GM12878 (cell line): ENCODE data around the gene SEC22C. TPM values are rescaled to one million over a fixed set of nuclear protein-coding genes. Genes with fewer than 3 reads are reported as not detected.

Experiments used
- ATAC-seq: fragments of 200-7000 bp; cut with Tn5 transposase; 3 replicates; pipeline ENCODE4 v1.9.1; 2020; ENCODE audit warnings: mild to moderate bottlenecking, moderate library complexity
- BruUV-seq: library from RNA; stranded (reverse); fragments of 400-500 nt; replicated peaks from 2 replicates; lab custom pipeline; 2021; lab: Mats Ljungman, UMichigan
- CTCF ChIA-PET: fragments of 300-600 bp; sonication (Branson Sonifier 250); formaldehyde crosslinking; extraction: SDS; loops from one replicate; lab custom pipeline; 2021; ENCODE audit warnings: inconsistent platforms; lab: Yijun Ruan, JAX
- POLR2A ChIA-PET: fragments of 350-600 bp; formaldehyde crosslinking; extraction: SDS; loops from one replicate; lab custom pipeline; 2021; ENCODE audit warnings: inconsistent platforms; lab: Charles Lee
- RAD21 ChIA-PET: fragments of 300-600 bp; sonication (Branson Sonifier 250); formaldehyde crosslinking; loops from one replicate; lab custom pipeline; 2023; ENCODE audit warnings: antibody characterized with exemption; ENCODE audit not compliant: unreplicated experiment; lab: Charles Lee
- SMC1A ChIA-PET: fragments of 300-600 bp; sonication (Branson Sonifier 250); formaldehyde crosslinking; loops from one replicate; lab custom pipeline; 2023; ENCODE audit not compliant: unreplicated experiment, uncharacterized antibody; lab: Charles Lee
- DNase-seq: peaks from one replicate; pipeline ENCODE4 v3.0.0-alpha.2; 2011; ENCODE audit warnings: low read depth, low spot score
- FAIRE-seq: peaks from 3 replicates; lab custom pipeline; 2011; peaks lifted over from hg19 to GRCh38; lab: Jason Lieb, UNC
- H2AFZ ChIP-seq: 2 replicates; pipeline ENCODE4 v1.6.0; 2011; ENCODE audit warnings: low read depth, low read length, control low read depth; ENCODE audit not compliant: control insufficient read depth
- H3K27ac ChIP-seq: 2 replicates; pipeline ENCODE4 v1.5.1; 2011; ENCODE audit warnings: control low read depth; ENCODE audit not compliant: control insufficient read depth, insufficient read depth
- H3K27me3 ChIP-seq, 2 experiments: replicated peaks in 1 of 2; 2 replicates each; pipeline versions ENCODE4 v1.6.0 to v1.6.1; 2011; ENCODE audit warnings: low read length in 1 of 2; ENCODE audit not compliant: control insufficient read depth in 2 of 2, insufficient read depth in 2 of 2
- H3K36me3 ChIP-seq, 2 experiments: 2 replicates each; pipeline ENCODE4 v1.5.1; 2011; ENCODE audit warnings: low read length in 1 of 2; ENCODE audit not compliant: control insufficient read depth in 2 of 2, insufficient read depth in 2 of 2
- H3K4me1 ChIP-seq: 2 replicates; pipeline ENCODE4 v1.6.1; 2011; ENCODE audit warnings: mild to moderate bottlenecking, low read length, moderate library complexity, mixed read lengths; ENCODE audit not compliant: control insufficient read depth, insufficient read depth
- H3K4me2 ChIP-seq: 2 replicates; pipeline ENCODE4 v1.6.0; 2011; ENCODE audit warnings: control low read depth; ENCODE audit not compliant: control insufficient read depth, insufficient read depth
- H3K4me3 ChIP-seq: fragments of 200-600 bp; sonication (generic); 2 replicates; pipeline ENCODE4 v1.5.1; 2016
- H3K79me2 ChIP-seq: 2 replicates; pipeline ENCODE4 v1.6.0; 2011; ENCODE audit warnings: low read length; ENCODE audit not compliant: control insufficient read depth, insufficient read depth
- H3K9ac ChIP-seq: 2 replicates; pipeline ENCODE4 v1.8.0; 2011; ENCODE audit warnings: low read length, control low read depth, mixed read lengths; ENCODE audit not compliant: control insufficient read depth, insufficient read depth
- H3K9me3 ChIP-seq: replicated peaks from 3 replicates; pipeline ENCODE4 v1.5.1; 2011; ENCODE audit warnings: mild to moderate bottlenecking, low read length; ENCODE audit not compliant: control insufficient read depth, insufficient read depth
- H4K20me1 ChIP-seq: 2 replicates; pipeline ENCODE4 v1.6.0; 2011; ENCODE audit not compliant: control insufficient read depth, insufficient read depth
- BHLHE40 ChIP-seq, 2 experiments: fragments of 450-650 bp in 1 of 2; IDR thresholded peaks; 2 replicates each; pipeline ENCODE4 v1.6.1; 2011 to 2017; ENCODE audit warnings: low read depth in 2 of 2, borderline replicate concordance in 1 of 2, improper control_type of control experiment in 1 of 2, low read length in 1 of 2, mild to moderate bottlenecking in 1 of 2
- CHD4 ChIP-seq: fragments of 200-600 bp; sonication (generic); IDR thresholded peaks from 2 replicates; pipeline ENCODE4 v1.6.1; 2016; ENCODE audit warnings: mild to moderate bottlenecking
- E4F1 ChIP-seq: fragments of 450-650 bp; IDR thresholded peaks from 2 replicates; pipeline ENCODE4 v1.6.1; 2018; ENCODE audit warnings: borderline replicate concordance, mild to moderate bottlenecking; ENCODE audit not compliant: partially characterized antibody
- EED ChIP-seq: sonication (generic); IDR thresholded peaks from 2 replicates; pipeline ENCODE4 v1.6.1; 2016; ENCODE audit warnings: antibody characterized with exemption, low read depth
- GATAD2B ChIP-seq: fragments of 450-650 bp; conservative IDR thresholded peaks from 2 replicates; pipeline ENCODE4 v1.6.1; 2017; ENCODE audit warnings: low read depth, mild to moderate bottlenecking, moderate library complexity
- HDAC2 ChIP-seq: fragments of 200-600 bp; sonication (generic); IDR thresholded peaks from 2 replicates; pipeline ENCODE4 v1.6.1; 2017
- HDGF ChIP-seq: fragments of 450-650 bp; IDR thresholded peaks from 2 replicates; pipeline ENCODE4 v1.6.1; 2016; ENCODE audit warnings: antibody characterized with exemption
- KDM1A ChIP-seq: fragments of 200-600 bp; sonication (generic); IDR thresholded peaks from 2 replicates; pipeline ENCODE4 v1.6.1; 2016; ENCODE audit warnings: borderline replicate concordance
- NFIC ChIP-seq: IDR thresholded peaks from 2 replicates; pipeline ENCODE4 v1.6.1; 2012; ENCODE audit warnings: low read depth, mild to moderate bottlenecking, inconsistent platforms, low read length, moderate library complexity
- POLR2A ChIP-seq: IDR thresholded peaks from 2 replicates; pipeline ENCODE4 v1.6.1; 2011; ENCODE audit warnings: low read depth, mild to moderate bottlenecking, low read length
- POLR2AphosphoS5 ChIP-seq: IDR thresholded peaks from 2 replicates; pipeline ENCODE4 v1.6.1; 2011; ENCODE audit warnings: mild to moderate bottlenecking, low read length, inconsistent platforms
- RUNX3 ChIP-seq: IDR thresholded peaks from 2 replicates; pipeline ENCODE4 v1.6.1; 2012; ENCODE audit warnings: low read length, inconsistent platforms
- SPI1 ChIP-seq: IDR thresholded peaks from 2 replicates; pipeline ENCODE4 v1.6.1; 2011; ENCODE audit warnings: low read depth, mild to moderate bottlenecking, low read length, moderate library complexity, borderline replicate concordance; ENCODE audit not compliant: insufficient read depth
- STAT3 ChIP-seq: IDR thresholded peaks from 2 replicates; pipeline ENCODE4 v1.6.1; 2011; ENCODE audit warnings: low read depth, low read length, improper control_type of control experiment
- SUPT20H ChIP-seq: IDR thresholded peaks from 2 replicates; pipeline ENCODE4 v1.6.1; 2011; ENCODE audit warnings: low read depth, mild to moderate bottlenecking, low read length, moderate library complexity, borderline replicate concordance; ENCODE audit not compliant: control insufficient read depth
- TARDBP ChIP-seq: IDR thresholded peaks from 2 replicates; pipeline ENCODE4 v1.6.1; 2016; ENCODE audit warnings: borderline replicate concordance
- TCF3 ChIP-seq: IDR thresholded peaks from 2 replicates; pipeline ENCODE4 v1.6.1; 2012; ENCODE audit warnings: low read depth, mild to moderate bottlenecking, low read length, borderline replicate concordance; ENCODE audit not compliant: insufficient read depth
- USF1 ChIP-seq: IDR thresholded peaks from 2 replicates; pipeline ENCODE4 v1.6.1; 2011; ENCODE audit warnings: borderline replicate concordance, low read depth, mild to moderate bottlenecking, moderate library complexity, mixed read lengths, low read length; ENCODE audit not compliant: insufficient read depth; ENCODE audit errors: extremely low read length
- YBX1 ChIP-seq: fragments of 450-650 bp; IDR thresholded peaks from 2 replicates; pipeline ENCODE4 v1.6.1; 2016; ENCODE audit warnings: antibody characterized with exemption
- ZBTB4 ChIP-seq: fragments of 450-650 bp; formaldehyde crosslinking; IDR thresholded peaks from 2 replicates; pipeline ENCODE4 v1.4.0; 2022; ENCODE audit warnings: mild to moderate bottlenecking, moderate library complexity
- WGBS: methylation state at CpG from one replicate; pipeline ENCODE4 v1.1.6; 2016; ENCODE audit warnings: low lambda C conversion rate; ENCODE audit not compliant: insufficient replicate concordance, insufficient coverage; ENCODE audit errors: missing lambda C conversion rate; 5-methylcytosine and 5-hydroxymethylcytosine counted together
- in situ Hi-C: fragments of 300-500 bp; cut with MboI; formaldehyde crosslinking; loops from 9 replicates; pipeline ENCODE4 v1.14.3; 2018; ENCODE audit warnings: mixed read lengths
- intact Hi-C: fragments of 100-400 bp; cut with micrococcal nuclease; formaldehyde crosslinking; loops from one replicate; pipeline ENCODE4 v1.14.2; 2022; ENCODE audit not compliant: unreplicated experiment
- polyA plus RNA-seq, 11 experiments: library from polyadenylated mRNA; depleted of rRNA in 4 of 11; unstranded in 6 of 11; stranded (reverse) in 5 of 11; fragments of >200 nt; fragmentation: Nextera tagmentation in 4 of 11; fragmentation: Illumina TruSeq in 1 of 11; extraction: Ambion mirVana in 4 of 11; extraction: Trizol in 1 of 11; gene quantifications; 1 replicate in 1 of 11; 2 replicates in 10 of 11; pipeline versions ENCODE4 v1.2.1 to v1.2.3, GENCODE V29; 2011 to 2016; ENCODE audit warnings: inconsistent platforms in 2 of 11, missing spikeins in 2 of 11, low read depth in 1 of 11
- total RNA-seq, 4 experiments: library from RNA; depleted of rRNA in 3 of 4; stranded (reverse); fragments of >200 nt in 3 of 4; fragmentation: Illumina TruSeq in 1 of 4; extraction: Trizol in 1 of 4; gene quantifications; 2 replicates each; pipeline versions ENCODE4 v1.2.1 to v1.2.3, GENCODE V29; 2013 to 2021

Gene SEC22C
- total and polyA plus RNA-seq, 10 of the 15 experiments (the other 5 are each of a cell fraction or from before 2014, with no cell fraction given), result 15.6 to 47.0 (median 39.1) TPM

GRCh38 chr3:42513521-42513920 lies 68.2 kb downstream of the SEC22C start (continued):
- TF ChIP-seq E4F1 (no peak), EED (no peak), NFIC (no peak), STAT3 (no peak), RUNX3 (no peak), HDAC2 (no peak), YBX1 (no peak), SUPT20H (no peak), USF1 (no peak)

- FAIRE-seq, result no peak
- H4K20me1 ChIP-seq, result no peaks in the 10 kb centered on the region
- no peaks in the 10 kb centered on the region for H3K9me3 ChIP-seq
- 0 out of 4 replicates have a peak, but pooled peaks cover 0 to 4% of the 10 kb centered on the region in 2 experiments for H3K27me3 ChIP-seq
- no peak overlapping the region for H3K4me3 ChIP-seq
- no peak overlapping the region for H3K27ac ChIP-seq
- intact Hi-C loops, result no loop called here
- ChIA-PET POLR2A (no interaction called here), RAD21 (no interaction called here), SMC1A (no interaction called here), CTCF (no interaction called here)
- 33% methylated on average over 3 of the region's 3 CpGs for WGBS
- no peak for DNase-seq
- no peak overlapping the region for H3K4me2 ChIP-seq
- in situ Hi-C loops, result no loop called here
- no peaks in the 10 kb centered on the region for H3K36me3 ChIP-seq
- BruUV-seq, result no TSS peak
- no peaks in the 10 kb centered on the region for H3K4me1 ChIP-seq
- no peak overlapping the region for H3K9ac ChIP-seq
- H2AFZ ChIP-seq, result no peak overlapping the region
- no peak for ATAC-seq
- no peaks in the 10 kb centered on the region for H3K79me2 ChIP-seq
- TF ChIP-seq TARDBP (no peak), SPI1 (no peak), CHD4 (no peak), GATAD2B (no peak), STAT3 (no peak), HDGF (no peak), POLR2AphosphoS5 (no peak), KDM1A (no peak), ZBTB4 (CRISPR knock-in tag) (no peak), BHLHE40 (IDR thresholded peaks at IDR 0.05; ENCODE audit: borderline replicate concordance in 1 of 2, low read depth in 2 of 2, low read length in 1 of 2) (no peak), POLR2A (no peak), TCF3 (no peak)
Observed at GRCh38 chr3:42513121-42513520, 68.6 kb downstream of the SEC22C start.
